HG02759 (cell line): ENCODE measurements around the gene BCAS3.
"Not testable (repeated sequence)": the region's sequence is repeated elsewhere in the genome, so short reads cannot be mapped to it uniquely, and the experiment has no call there.

Experiments used
- ATAC-seq: cut with Tn5 transposase; IDR thresholded peaks from one replicate; pipeline ENCODE4 v1.9.1; 2021; ENCODE audit warnings: mild to moderate bottlenecking, moderate library complexity; ENCODE audit not compliant: unreplicated experiment

BCAS3 gene

GRCh38 chr17:61238455-61238933, 560.8 kb downstream of the BCAS3 start:
- no peak for ATAC-seq

- ATAC-seq: no peak
Measured at GRCh38 chr17:61239327-61239726, 561.7 kb downstream of the BCAS3 start.

GRCh38 chr17:61239953-61240352, 562.3 kb downstream of the BCAS3 start:
- no peak for ATAC-seq

- no peak for ATAC-seq
Measured at GRCh38 chr17:61240851-61241468, 563.3 kb downstream of the BCAS3 start.

GRCh38 chr17:61244988-61245387, 567.3 kb downstream of the BCAS3 start:
- ATAC-seq: not testable (repeated sequence)

- ATAC-seq: no peak
Measured at GRCh38 chr17:61245706-61246135, 568.1 kb downstream of the BCAS3 start.

GRCh38 chr17:61247439-61247838, 569.8 kb downstream of the BCAS3 start:
- ATAC-seq: no peak

GRCh38 chr17:61248399-61248798, 570.7 kb downstream of the BCAS3 start:
- no peak for ATAC-seq

- no peak for ATAC-seq
Measured at GRCh38 chr17:61249649-61250299, 572.1 kb downstream of the BCAS3 start.

- no peak for ATAC-seq
Measured at GRCh38 chr17:61250335-61250890, 572.8 kb downstream of the BCAS3 start.

- ATAC-seq: no peak
Measured at GRCh38 chr17:61251939-61252865, 574.6 kb downstream of the BCAS3 start.

- ATAC-seq: no peak
Measured at GRCh38 chr17:61253362-61253761, 575.7 kb downstream of the BCAS3 start.

- ATAC-seq: no peak
Measured at GRCh38 chr17:61253937-61254574, 576.4 kb downstream of the BCAS3 start.

- ATAC-seq: no peak
Measured at GRCh38 chr17:61254904-61255303, 577.3 kb downstream of the BCAS3 start.

- no peak for ATAC-seq
Measured at GRCh38 chr17:61255647-61256046, 578.0 kb downstream of the BCAS3 start.

- ATAC-seq: no peak
Measured at GRCh38 chr17:61259360-61259759, 581.7 kb downstream of the BCAS3 start.

GRCh38 chr17:61260071-61260797, 582.6 kb downstream of the BCAS3 start:
- ATAC-seq: no peak

- ATAC-seq: no peak
Measured at GRCh38 chr17:61261001-61261637, 583.5 kb downstream of the BCAS3 start.

- no peak for ATAC-seq
Measured at GRCh38 chr17:61265397-61265796, 587.7 kb downstream of the BCAS3 start.

GRCh38 chr17:61267847-61268246, 590.2 kb downstream of the BCAS3 start:
- no peak for ATAC-seq
